Esophagus squamous epithelium (tissue), 4 donors: ENCODE results near the gene CPXM2.

Experiments
- POLR2A ChIP-seq, 4 donors: fragments of 450-650 bp; IDR thresholded peaks; one replicate each; pipeline ENCODE4 v1.6.1; 2017; ENCODE audit warnings: antibody characterized with exemption in 4 of 4, mild to moderate bottlenecking in 4 of 4, moderate library complexity in 3 of 4
- TF ChIP-seq, protein P1 (sequence below), 6 experiments: fragments of 450-650 bp in 4 of 6; fragments of 200-600 bp in 2 of 6; sonication (generic) in 2 of 6; IDR thresholded peaks; one replicate each; pipeline ENCODE4 v1.5.1; 2016 to 2019; ENCODE audit warnings: antibody characterized with exemption in 6 of 6, mild to moderate bottlenecking in 4 of 6, moderate library complexity in 4 of 6

DNA sequence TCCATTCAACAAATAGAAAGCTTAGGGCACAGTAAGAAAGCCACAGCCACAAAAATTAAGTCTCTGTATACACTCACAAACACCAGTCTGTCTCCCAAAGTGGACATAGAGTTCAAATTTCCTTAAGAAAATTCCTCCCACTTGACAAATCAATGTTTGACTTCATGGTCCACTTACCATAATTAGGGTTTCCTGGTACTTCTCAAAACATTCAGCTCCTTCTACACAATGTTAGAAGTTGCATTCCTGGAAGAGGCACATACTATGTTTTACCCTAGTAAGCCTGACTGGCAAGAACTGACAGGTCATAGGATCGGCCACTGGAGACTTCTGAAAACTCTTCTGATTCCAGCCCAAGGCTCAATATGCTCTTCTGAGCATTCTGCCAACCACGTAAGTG lies 70.5 kb downstream of the CPXM2 start:
- TF ChIP-seq, protein P1, sequence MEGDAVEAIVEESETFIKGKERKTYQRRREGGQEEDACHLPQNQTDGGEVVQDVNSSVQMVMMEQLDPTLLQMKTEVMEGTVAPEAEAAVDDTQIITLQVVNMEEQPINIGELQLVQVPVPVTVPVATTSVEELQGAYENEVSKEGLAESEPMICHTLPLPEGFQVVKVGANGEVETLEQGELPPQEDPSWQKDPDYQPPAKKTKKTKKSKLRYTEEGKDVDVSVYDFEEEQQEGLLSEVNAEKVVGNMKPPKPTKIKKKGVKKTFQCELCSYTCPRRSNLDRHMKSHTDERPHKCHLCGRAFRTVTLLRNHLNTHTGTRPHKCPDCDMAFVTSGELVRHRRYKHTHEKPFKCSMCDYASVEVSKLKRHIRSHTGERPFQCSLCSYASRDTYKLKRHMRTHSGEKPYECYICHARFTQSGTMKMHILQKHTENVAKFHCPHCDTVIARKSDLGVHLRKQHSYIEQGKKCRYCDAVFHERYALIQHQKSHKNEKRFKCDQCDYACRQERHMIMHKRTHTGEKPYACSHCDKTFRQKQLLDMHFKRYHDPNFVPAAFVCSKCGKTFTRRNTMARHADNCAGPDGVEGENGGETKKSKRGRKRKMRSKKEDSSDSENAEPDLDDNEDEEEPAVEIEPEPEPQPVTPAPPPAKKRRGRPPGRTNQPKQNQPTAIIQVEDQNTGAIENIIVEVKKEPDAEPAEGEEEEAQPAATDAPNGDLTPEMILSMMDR (IDR thresholded peaks at IDR 0.05), result no peak
- no peak for TF ChIP-seq POLR2A (IDR thresholded peaks at IDR 0.05)
